Measurements from ENCODE around the gene SOD3.

GRCh38 chr4:24799544-24800324, 4.4 kb downstream of the SOD3 start:
- no peak for TF ChIP-seq GATA3 (IDR thresholded peaks at IDR 0.05; ENCODE audit: low read depth, low read length)
- TF ChIP-seq GATA2 (IDR thresholded peaks at IDR 0.05; ENCODE audit: low read depth, low read length): no peak
